AG09319 (cell line): ENCODE measurements around the gene EGFL7.

Experiments used
- DNase-seq: peaks from one replicate; pipeline ENCODE4 v3.0.0-alpha.2; 2010; ENCODE audit warnings: low read depth; ENCODE audit errors: extremely low read depth
- CTCF ChIP-seq: IDR thresholded peaks from 2 replicates; pipeline ENCODE4 v1.5.1; 2011; ENCODE audit warnings: low read depth, mild to moderate bottlenecking, inconsistent platforms, low read length, moderate library complexity

The EGFL7 gene

GRCh38 chr9:136690806-136691261 lies 28.1 kb downstream of the EGFL7 start:
- TF ChIP-seq CTCF: no peak
- DNase-seq: no peak

- no peak for DNase-seq
- TF ChIP-seq CTCF: no peak
Observed at GRCh38 chr9:136691316-136692184, 28.8 kb downstream of the EGFL7 start.

DNA sequence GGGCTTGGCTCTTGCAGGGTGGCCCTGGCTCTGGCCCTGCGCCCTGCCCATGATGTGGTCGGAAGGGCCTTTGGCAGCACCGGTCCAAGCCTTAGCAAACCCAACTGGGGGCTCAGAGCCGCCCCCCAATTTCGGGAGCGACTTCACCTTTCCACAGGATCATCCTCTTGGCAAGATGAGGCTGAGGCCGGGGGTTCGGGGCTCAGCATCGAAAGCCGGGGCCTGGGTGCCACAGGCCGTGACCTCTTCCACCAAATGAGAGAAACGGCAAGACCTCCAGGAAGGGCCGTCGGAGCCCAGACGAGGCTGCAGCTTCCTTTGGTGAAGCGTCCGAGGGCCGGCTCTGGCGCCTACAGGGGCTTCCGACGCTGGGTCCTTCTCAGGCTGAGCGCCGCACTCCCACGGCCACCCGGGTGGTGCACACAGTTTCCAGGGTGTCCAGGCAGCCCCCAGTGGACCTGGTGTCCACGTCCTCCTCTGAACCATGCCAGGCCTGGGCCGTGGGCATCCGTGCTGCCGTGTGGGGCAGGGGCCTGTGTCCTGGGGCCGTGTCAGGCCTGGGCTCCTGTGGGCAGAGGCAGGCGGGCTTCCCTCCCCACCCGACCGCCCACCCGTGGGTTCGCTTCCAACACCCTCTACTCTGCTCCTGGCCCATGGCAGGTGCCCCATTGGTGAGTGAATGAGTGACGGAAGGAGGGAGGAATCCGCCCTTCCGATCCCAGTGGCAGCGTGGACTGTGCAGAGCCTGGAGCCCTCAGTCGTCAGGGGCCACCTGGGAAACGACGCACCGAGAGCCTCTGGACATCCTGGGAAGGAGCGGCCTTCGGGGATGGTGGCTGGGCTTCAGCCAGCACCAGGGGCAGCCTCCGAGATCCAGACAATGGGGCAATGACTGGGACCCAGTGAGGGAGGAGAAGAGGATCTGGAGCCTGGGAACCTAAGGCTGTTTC lies 29.7 kb downstream of the EGFL7 start:
- no peak for TF ChIP-seq CTCF
- DNase-seq: no peak

- DNase-seq: no peak
- TF ChIP-seq CTCF: no peak
Observed at GRCh38 chr9:136693135-136693489, 30.4 kb downstream of the EGFL7 start.

- no peak for DNase-seq
- TF ChIP-seq CTCF: no peak
Observed at GRCh38 chr9:136693490-136694162, 30.9 kb downstream of the EGFL7 start.

- peak; percentile 63 for TF ChIP-seq CTCF
- no peak for DNase-seq
Observed at GRCh38 chr9:136694163-136694871, 31.6 kb downstream of the EGFL7 start.
